DMS153 treated with DMSO at 0.1 percent for 48 hours (cell line): ENCODE data around the gene ATXN1.

ENCODE experiments used
- DNase-seq: peaks from one replicate; lab custom pipeline; 2025; ENCODE audit not compliant: unreplicated experiment; lab: John Stamatoyannopoulos, UW

The ATXN1 gene

GRCh38 chr6:16762550-16763477 is 1.6 kb upstream of the ATXN1 start:
- no peak for DNase-seq

- DNase-seq = no peak
These were observed 949 bp upstream of the ATXN1 start for GRCh38 chr6:16762268-16762549.

DNA sequence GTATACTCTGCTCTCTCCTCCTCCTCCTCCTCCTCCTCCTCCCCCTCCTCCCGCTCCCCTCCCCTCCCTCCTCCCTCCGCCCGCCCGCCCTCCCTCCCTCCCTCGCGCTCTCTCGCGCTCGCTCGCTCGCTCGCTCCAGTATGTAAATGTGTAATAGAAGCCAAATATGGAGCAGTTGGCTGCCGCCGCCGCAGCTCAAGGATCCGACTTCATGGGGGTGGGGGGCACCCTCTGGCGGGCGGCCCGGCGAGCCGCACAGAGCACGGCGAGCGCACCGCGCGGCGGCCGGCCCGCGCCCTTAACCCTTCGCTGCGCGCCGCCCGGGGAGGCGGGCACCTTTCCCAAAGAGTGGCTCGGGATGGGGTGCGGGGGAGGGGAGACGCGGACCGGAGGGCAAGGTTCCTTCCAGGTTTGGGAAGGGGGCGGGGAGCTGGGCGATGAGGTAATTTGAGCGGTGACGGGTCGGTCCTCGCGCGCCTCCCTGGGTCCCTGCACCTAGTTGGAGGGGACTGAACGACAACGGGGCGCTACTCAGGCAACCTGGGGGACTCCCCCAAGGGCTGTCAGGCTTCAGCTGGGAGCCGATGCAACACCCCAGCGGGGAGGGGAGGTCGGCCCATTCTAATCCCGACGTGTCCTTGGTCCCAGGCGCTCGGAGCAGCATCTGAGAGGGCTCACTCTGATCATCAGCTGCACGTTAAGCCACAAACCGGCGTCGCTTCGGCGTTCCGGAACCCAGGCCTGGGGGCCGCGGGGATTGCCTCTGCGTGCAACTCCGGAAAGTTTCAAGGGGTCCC is 409 bp upstream of the ATXN1 start:
- DNase-seq = no peak

- DNase-seq = no peak
These were observed 1.4 kb downstream of the ATXN1 start for GRCh38 chr6:16759646-16760515.

DNA sequence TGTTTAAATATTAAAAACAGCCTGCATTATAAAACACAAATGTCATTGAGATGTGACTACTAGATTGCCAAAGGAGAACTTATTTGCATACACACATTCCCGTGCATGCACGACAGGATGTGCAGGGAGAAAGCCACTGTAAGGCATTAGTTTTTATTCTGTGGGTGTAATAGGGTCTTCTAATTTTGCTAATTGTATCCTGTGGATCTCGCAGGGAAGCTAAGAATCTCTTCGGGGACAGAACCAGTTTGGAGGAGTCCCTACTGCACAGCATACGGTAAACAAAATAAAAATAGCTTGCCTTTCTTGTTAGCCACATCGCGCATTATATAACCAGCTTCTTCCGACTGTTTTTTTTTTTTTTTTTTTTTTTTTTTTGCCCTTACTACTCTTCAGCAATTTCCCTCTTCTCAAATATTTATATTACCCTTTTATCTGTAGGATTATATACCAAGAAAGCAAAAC is 2.0 kb downstream of the ATXN1 start:
- no peak for DNase-seq

GRCh38 chr6:16758163-16758975 is 2.9 kb downstream of the ATXN1 start:
- no peak for DNase-seq

- no peak for DNase-seq
These were observed 3.9 kb downstream of the ATXN1 start for GRCh38 chr6:16757332-16757731.

DNA sequence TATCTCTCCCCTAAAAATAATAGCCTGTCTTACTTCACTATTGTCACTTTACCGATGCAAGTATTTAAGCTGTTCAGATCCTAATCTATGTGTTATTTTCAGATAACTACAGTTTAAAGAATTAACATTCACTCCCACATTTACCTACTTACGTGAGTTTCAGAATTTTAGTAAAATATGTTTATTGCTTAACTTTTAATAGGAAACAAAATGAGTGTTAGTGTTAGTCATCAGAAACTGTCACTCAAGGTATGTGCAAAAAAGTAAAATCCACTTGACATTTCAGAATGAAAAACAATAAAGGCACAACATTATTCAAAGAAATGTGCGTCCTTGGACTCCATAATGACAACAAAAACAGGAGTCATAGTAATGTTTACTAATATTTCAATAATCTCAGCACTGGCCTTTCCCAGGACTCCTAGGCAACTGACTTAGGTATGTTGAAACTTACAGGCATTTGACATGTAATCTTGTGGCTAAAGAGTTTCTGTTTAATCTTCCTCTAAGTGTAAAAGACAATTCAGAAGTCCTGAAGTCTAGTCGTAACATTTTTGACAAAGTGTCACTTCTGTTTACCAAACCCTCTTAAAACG is 4.5 kb downstream of the ATXN1 start:
- no peak for DNase-seq

GRCh38 chr6:16755544-16755943 is 5.7 kb downstream of the ATXN1 start:
- DNase-seq = no peak

DNA sequence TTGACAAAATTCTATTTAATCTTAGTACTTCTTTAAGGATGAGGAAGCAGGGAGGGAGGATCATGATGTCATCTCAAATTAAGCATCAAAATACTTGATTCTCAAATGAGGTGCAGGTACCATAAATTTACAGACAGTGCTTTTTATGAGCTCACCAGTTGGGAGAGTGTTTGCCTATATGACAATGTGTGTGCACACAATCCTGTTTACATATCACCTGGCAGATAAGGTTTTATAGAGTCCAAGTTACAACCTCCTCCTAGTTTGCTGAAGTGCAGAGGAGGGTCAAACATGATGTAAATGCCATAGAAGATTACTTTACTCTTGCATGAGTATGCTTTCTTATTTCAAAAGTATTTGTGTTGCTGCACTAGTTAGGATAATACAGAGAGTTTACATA is 6.4 kb downstream of the ATXN1 start:
- no peak for DNase-seq

DNA sequence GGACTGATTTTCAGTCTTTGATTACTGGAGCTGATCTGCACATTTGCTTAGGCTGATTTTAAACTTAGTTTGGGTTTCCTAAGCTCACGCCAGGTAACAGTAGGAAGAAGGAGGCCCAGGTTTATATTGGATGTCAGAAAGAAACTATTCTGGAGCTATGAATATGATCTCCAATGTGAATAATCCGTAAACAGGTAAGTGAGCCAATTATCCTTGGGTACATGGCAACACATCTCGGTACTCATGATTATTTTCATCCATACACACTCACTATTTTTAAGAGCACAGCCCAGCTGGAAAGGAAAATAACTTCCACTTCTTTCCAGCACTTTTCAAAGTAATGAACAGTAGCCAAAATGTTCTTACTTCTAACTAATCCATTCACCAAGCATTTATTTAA is 7.0 kb downstream of the ATXN1 start:
- DNase-seq = no peak

- DNase-seq = no peak
These were observed 7.9 kb downstream of the ATXN1 start for GRCh38 chr6:16753341-16753740.

GRCh38 chr6:16752206-16752866 is 8.9 kb downstream of the ATXN1 start:
- DNase-seq = no peak

DNA sequence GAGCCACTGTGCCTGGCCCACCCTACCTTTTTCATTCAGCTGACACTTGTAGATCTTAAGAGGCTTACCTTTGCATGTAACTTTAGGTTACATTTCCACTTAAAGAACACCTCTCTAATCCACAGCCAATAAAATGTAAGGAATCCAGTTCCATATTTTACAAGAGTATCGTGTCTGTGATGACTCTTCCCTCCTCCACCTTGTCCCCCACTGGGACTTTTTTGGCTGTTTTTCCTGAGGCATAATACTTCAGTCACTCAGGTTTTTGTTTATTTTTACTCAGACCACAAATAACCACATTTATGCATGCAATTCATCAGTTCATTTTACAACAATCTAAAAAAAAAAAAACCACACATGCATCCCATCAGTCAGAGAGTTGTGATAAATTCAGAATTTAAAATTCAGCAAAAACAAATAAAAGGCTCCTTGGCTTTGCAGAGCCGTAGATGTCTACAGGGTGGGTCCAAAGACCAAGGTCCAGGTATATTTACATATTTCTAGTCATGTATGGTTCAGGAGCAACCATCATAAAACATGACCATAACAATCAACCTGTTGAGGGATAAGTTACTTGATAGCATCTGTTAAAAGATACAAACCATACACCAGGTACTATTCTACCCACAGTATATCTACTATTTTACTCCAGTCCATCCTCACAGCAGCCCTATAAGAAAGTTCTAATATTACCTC is 9.9 kb downstream of the ATXN1 start:
- no peak for DNase-seq

DNA sequence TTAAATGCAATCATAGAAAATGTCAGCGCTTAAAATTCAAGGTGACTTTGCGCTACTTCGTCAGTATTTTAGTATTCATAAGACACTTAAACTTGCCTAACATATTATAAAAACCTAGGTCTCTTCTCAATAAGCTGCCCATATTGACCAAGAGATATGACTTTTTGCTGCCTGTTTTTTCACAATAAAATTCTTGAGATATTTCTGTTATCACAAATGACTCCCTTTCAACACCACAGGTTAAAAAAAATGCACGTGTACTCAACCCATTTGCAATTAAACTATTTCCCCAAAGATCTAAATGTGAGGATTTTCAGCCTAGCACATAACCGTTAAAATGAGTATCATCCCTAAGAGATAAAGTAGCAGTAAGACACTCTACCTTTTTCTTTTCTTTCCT is 10.7 kb downstream of the ATXN1 start:
- no peak for DNase-seq

DNA sequence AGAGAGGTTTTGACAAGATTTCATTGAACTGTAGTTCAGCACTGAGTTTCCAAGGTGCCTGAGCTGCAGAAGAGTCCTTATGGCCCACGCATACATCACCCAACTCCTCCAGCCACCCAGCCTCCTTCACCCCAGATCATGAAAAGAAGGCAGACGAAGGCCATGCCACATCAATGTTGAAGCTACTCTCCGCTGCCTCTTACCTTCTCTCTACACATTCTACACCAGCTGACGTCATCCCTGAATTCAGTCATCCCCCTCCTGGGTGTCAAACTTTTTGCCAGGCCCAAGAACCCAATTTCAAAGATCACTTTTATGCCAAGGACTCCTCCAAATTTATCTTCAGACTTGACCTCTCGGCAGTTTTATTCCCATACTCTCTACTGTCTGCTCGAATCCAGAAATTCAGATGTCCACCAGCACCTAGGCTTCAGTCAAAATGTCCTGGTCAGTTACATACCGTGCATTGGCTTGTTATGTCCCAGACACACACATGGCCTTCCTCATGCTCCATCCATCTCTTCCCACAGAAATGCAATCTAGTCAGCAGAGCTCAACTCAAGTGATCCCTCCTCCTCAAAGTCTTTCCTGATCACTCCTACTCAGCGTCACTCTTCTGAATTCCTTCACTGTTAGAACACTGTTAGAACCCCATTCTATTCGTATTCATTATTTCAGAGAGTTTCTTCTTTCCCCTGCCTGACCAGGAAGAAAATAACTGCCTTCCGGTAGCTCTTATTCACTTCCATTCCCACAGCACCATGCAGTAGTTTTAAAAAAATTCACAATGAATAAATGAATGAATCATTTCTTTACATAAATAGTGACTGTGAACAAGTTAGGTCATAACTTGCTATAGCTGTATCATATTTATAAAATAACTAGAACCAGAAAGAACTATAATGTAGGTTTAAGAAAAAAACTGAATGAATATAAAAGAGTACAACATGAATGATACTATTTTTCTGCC is 11.5 kb downstream of the ATXN1 start:
- no peak for DNase-seq

DNA sequence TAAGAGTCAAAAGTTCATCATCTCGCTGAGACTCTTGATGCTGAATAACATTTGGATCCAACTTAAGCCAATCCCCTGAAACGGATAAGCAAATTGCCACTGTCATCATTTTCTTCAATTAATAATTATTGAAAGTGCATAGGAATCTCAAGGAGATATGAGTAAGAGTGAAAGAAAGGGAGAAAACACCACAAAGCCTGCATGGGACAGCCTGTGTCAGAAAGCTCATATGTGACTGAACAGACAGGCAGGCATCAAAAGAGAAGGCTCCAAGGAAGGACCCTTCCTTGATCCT is 13.3 kb downstream of the ATXN1 start:
- no peak for DNase-seq
